ENCODE measurements around the gene CDC37L1. TPM values are rescaled to one million over a fixed set of nuclear protein-coding genes. Genes with fewer than 3 reads are reported as not detected.
A peak's percentile ranks its signal among the peaks of the same experiment; 100 is the strongest.

The CDC37L1 gene
- total and polyA plus RNA-seq, 2 experiments from 2014 or later: 26.9 to 29.6 TPM

DNA sequence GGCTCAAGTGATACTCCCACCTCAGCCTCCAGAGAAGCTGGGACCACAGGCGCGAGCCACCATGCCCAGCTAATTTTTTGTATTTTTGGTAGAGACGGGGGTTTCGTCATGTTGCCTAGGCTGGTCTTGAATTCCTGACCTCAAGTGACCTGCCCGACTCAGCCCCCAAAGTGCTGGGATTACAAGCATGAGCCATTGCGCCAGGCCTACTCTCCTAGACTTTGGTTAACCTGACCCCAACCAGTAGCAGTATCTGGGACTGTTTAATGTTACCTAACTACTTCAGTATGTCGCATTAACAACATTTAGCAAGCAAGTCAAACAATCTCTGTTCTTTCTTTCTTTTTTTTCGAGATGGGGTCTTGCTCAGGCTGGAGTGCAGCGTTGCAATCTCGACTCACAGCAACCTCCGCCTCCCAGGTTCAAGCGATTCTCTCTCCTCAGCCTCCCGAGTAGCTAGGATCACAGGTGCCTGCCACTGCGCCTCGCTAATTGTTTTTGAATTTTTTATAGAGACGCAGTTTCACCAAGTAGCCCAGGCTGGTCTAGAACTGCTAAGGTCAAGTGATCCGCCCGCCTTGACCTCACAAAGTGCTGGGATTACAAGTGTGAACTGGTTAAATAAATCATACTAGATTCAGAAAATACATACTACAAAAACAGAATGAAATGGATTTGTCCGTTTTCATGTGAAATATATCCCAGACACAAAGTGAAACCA is 59.7 kb downstream of the CDC37L1 start (continued):
- TF ChIP-seq, protein P1, sequence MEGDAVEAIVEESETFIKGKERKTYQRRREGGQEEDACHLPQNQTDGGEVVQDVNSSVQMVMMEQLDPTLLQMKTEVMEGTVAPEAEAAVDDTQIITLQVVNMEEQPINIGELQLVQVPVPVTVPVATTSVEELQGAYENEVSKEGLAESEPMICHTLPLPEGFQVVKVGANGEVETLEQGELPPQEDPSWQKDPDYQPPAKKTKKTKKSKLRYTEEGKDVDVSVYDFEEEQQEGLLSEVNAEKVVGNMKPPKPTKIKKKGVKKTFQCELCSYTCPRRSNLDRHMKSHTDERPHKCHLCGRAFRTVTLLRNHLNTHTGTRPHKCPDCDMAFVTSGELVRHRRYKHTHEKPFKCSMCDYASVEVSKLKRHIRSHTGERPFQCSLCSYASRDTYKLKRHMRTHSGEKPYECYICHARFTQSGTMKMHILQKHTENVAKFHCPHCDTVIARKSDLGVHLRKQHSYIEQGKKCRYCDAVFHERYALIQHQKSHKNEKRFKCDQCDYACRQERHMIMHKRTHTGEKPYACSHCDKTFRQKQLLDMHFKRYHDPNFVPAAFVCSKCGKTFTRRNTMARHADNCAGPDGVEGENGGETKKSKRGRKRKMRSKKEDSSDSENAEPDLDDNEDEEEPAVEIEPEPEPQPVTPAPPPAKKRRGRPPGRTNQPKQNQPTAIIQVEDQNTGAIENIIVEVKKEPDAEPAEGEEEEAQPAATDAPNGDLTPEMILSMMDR (conservative IDR thresholded peaks at IDR 0.05; ENCODE audit: low read depth in 2 of 2): no peak
- TF ChIP-seq CREB1 (CRISPR knock-in tag; IDR thresholded peaks at IDR 0.05; ENCODE audit: low read depth) (no peak), EZH2 (IDR thresholded peaks at IDR 0.05; ENCODE audit: low read depth, unreplicated experiment) (no peak), POLR2AphosphoS5 (IDR thresholded peaks at IDR 0.05; ENCODE audit: low read depth) (no peak)
- TF ChIP-seq, protein P2, sequence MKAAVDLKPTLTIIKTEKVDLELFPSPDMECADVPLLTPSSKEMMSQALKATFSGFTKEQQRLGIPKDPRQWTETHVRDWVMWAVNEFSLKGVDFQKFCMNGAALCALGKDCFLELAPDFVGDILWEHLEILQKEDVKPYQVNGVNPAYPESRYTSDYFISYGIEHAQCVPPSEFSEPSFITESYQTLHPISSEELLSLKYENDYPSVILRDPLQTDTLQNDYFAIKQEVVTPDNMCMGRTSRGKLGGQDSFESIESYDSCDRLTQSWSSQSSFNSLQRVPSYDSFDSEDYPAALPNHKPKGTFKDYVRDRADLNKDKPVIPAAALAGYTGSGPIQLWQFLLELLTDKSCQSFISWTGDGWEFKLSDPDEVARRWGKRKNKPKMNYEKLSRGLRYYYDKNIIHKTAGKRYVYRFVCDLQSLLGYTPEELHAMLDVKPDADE (IDR thresholded peaks at IDR 0.05): no peak

DNA sequence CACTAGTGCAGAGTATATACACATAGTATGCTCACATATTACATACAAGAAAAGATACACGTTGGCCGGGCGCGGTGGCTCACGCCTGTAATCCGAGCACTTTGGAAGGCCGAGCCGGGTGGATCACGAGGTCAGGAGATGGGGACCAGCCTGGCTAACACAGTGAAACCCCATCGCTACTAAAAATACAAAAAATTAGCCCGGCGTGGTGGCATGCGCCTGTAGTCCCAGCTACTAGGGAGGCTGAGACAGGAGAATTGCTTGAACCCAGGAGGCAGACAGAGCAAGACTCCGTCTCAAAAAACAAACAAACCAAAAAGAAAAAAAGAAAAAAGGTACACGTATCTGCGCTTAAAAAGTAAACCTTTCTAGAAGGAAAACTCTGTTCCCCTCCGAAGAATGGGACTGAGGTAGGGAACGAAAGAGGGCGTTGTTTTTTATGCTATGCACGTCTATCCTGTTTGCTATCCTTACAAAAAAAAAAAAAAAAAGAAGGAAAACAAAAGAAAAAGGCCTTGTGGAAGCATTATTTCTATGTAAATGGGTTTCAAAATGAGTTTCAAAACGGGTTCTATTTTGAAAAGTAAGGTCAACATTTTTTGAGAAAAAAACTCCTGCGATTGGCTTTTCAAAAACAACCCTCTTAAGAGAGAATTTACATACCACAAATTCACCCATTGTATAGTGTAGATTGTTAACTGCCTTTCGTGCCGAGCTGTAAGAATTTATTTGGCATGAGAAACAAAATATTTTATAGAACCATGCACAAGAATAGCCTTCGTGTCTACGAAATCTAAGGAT is 60.4 kb downstream of the CDC37L1 start:
- no peaks in the 10 kb centered on the region for H3K9me2 ChIP-seq (ENCODE audit: insufficient read depth)
- H3K4me1 Mint-ChIP-seq: peaks cover 32% of the 10 kb centered on the region
- peaks cover 13% of the 10 kb centered on the region for H3K27me3 Mint-ChIP-seq (ENCODE audit: insufficient read depth, low read depth, poor library complexity)
- no peaks in the 10 kb centered on the region; the same call in 2 of the 3 replicates for H3K36me3 Mint-ChIP-seq (ENCODE audit: low read depth)
- H3K27me3 ChIP-seq (ENCODE audit: insufficient read depth): no peaks in the 10 kb centered on the region
- peaks cover 48% of the 10 kb centered on the region for H3K79me2 ChIP-seq (replicated peaks; ENCODE audit: insufficient read depth)
- peaks cover 11% of the 10 kb centered on the region for H4K20me1 ChIP-seq (replicated peaks; ENCODE audit: insufficient read depth)
- TF ChIP-seq STAT1 (IDR thresholded peaks at IDR 0.05; ENCODE audit: unreplicated experiment) (no peak), POLR2AphosphoS5 (IDR thresholded peaks at IDR 0.05; ENCODE audit: low read depth) (no peak)
- TF ChIP-seq, protein P1 (conservative IDR thresholded peaks at IDR 0.05; ENCODE audit: low read depth in 2 of 2): 0 out of 4 replicates have a peak, but pooled peaks of 1 of the 2 experiments have one; percentile 1
- peak overlapping the region; percentile 64 for H3K4me3 ChIP-seq
- H3K36me3 ChIP-seq (ENCODE audit: insufficient read depth): no peaks in the 10 kb centered on the region
- H3F3A ChIP-seq (replicated peaks; ENCODE audit: low read depth): no peaks in the 10 kb centered on the region; the same call in 1 of the 2 replicates
- peak overlapping the region; percentile 33; the same call in 1 of the 2 replicates for H3K27ac ChIP-seq (ENCODE audit: low read depth)
- peak overlapping the region; percentile 92; the same call in 1 of the 2 replicates for H2AFZ ChIP-seq
- peak overlapping the region; percentile 83 for H3K4me2 ChIP-seq
- peaks cover 36% of the 10 kb centered on the region for H3K4me1 ChIP-seq (ENCODE audit: insufficient read depth)
- ATAC-seq (no peak), DNase-seq (ENCODE audit: low spot score) (peak; percentile 23)
- H3K27ac Mint-ChIP-seq: no peak overlapping the region; the same call in 1 of the 2 replicates
- peak overlapping the region; percentile 84 for H3K4me3 Mint-ChIP-seq
- no peaks in the 10 kb centered on the region; the same call in 2 of the 3 replicates for H3K9me3 Mint-ChIP-seq
